Measurements from ENCODE around the gene RAMP1. TPM values are rescaled to one million over a fixed set of nuclear protein-coding genes. Genes with fewer than 3 reads are reported as not detected.

RAMP1 gene
- total and polyA plus RNA-seq, 2 of the 4 experiments (the other 2 are of a cell fraction) = 15.8 to 77.1 TPM

DNA sequence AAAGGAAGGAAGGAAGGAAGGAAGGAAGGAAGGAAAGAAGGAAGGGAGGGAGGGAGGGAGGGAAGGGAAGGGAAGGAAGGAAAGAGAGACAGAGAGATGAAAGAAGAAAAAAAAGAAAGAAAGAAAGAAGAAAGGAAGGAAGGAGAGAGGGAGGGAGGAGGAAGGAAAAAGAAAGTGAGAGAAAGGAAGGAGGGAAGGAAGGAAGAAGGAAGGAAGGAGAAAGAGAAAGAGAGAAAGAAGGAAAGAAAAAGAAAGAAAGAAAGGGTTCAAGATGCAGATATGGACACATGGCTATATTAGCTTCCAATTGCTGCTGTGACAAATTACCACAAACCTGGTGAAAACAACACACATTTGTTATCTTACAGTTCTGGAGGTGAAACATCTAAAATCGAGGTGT lies 87.0 kb downstream of the RAMP1 start:
- H3K4me3 ChIP-seq (ENCODE audit: insufficient read depth, low read depth, low read length) = no peak overlapping the region
- H2BK20ac ChIP-seq (ENCODE audit: low read depth, low read length) = no peak overlapping the region
- H2AK5ac ChIP-seq (ENCODE audit: low read depth, low read length) = no peak overlapping the region
- ChIA-PET POLR2A (ENCODE audit: unreplicated experiment) (no interaction called here), CTCF (no interaction called here)
- no peak overlapping the region for H4K91ac ChIP-seq (ENCODE audit: insufficient read depth, low read depth, low read length)
- DNase-seq = no peak
- H4K20me1 ChIP-seq (ENCODE audit: insufficient read depth, low read length) = no peaks in the 10 kb centered on the region; the same call in 1 of the 2 replicates
- no peak overlapping the region for H2BK5ac ChIP-seq (ENCODE audit: low read depth, low read length, poor library complexity, severe bottlenecking)
- in situ Hi-C loops (cut with MboI; ENCODE audit: low sequenced_read_pairs) = no loop called here
- dilution Hi-C loops (cut with HindIII; ENCODE audit: low sequenced_read_pairs, unreplicated experiment) = no loop called here
- H3K4me2 ChIP-seq (ENCODE audit: low read depth, low read length) = no peak overlapping the region
- H3K23ac ChIP-seq (ENCODE audit: low read depth, low read length) = no peak overlapping the region
- peaks cover 13% of the 10 kb centered on the region for H3K9me3 ChIP-seq (ENCODE audit: control insufficient read depth, insufficient read depth, low read length)
- H2BK15ac ChIP-seq (ENCODE audit: low read depth, low read length) = no peak overlapping the region
- TF ChIP-seq, protein P1, sequence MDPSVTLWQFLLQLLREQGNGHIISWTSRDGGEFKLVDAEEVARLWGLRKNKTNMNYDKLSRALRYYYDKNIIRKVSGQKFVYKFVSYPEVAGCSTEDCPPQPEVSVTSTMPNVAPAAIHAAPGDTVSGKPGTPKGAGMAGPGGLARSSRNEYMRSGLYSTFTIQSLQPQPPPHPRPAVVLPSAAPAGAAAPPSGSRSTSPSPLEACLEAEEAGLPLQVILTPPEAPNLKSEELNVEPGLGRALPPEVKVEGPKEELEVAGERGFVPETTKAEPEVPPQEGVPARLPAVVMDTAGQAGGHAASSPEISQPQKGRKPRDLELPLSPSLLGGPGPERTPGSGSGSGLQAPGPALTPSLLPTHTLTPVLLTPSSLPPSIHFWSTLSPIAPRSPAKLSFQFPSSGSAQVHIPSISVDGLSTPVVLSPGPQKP (IDR thresholded peaks at IDR 0.05; ENCODE audit: borderline replicate concordance, low read depth, low read length) = no peak
- TF ChIP-seq CHD1 (IDR thresholded peaks at IDR 0.05; ENCODE audit: low read depth, low read length) (no peak), SMC3 (IDR thresholded peaks at IDR 0.05; ENCODE audit: low read depth, low read length) (no peak), BHLHE40 (IDR thresholded peaks at IDR 0.05; ENCODE audit: low read depth, low read length) (no peak), CEBPB (IDR thresholded peaks at IDR 0.05; ENCODE audit: low read depth, low read length) (no peak), FOS (IDR thresholded peaks at IDR 0.05; ENCODE audit: low read depth, low read length) (no peak), RAD21 (IDR thresholded peaks at IDR 0.05; ENCODE audit: low read length) (no peak), RCOR1 (IDR thresholded peaks at IDR 0.05; ENCODE audit: insufficient replicate concordance, low read length) (no peak), RFX5 (IDR thresholded peaks at IDR 0.05; ENCODE audit: low read depth, low read length) (no peak), MAFK (IDR thresholded peaks at IDR 0.05; ENCODE audit: low read depth, low read length) (no peak), MXI1 (IDR thresholded peaks at IDR 0.05; ENCODE audit: borderline replicate concordance, low read depth, low read length) (no peak), MAZ (IDR thresholded peaks at IDR 0.05; ENCODE audit: borderline replicate concordance, low read depth, low read length) (no peak), POLR2A (IDR thresholded peaks at IDR 0.05; ENCODE audit: low read depth, low read length) (no peak), NFE2L2 (IDR thresholded peaks at IDR 0.05; ENCODE audit: low read depth, low read length) (no peak)
- TF ChIP-seq, protein P2, sequence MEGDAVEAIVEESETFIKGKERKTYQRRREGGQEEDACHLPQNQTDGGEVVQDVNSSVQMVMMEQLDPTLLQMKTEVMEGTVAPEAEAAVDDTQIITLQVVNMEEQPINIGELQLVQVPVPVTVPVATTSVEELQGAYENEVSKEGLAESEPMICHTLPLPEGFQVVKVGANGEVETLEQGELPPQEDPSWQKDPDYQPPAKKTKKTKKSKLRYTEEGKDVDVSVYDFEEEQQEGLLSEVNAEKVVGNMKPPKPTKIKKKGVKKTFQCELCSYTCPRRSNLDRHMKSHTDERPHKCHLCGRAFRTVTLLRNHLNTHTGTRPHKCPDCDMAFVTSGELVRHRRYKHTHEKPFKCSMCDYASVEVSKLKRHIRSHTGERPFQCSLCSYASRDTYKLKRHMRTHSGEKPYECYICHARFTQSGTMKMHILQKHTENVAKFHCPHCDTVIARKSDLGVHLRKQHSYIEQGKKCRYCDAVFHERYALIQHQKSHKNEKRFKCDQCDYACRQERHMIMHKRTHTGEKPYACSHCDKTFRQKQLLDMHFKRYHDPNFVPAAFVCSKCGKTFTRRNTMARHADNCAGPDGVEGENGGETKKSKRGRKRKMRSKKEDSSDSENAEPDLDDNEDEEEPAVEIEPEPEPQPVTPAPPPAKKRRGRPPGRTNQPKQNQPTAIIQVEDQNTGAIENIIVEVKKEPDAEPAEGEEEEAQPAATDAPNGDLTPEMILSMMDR (conservative IDR thresholded peaks at IDR 0.05; ENCODE audit: low read depth, low read length) = no peak
- TF ChIP-seq, protein P3, sequence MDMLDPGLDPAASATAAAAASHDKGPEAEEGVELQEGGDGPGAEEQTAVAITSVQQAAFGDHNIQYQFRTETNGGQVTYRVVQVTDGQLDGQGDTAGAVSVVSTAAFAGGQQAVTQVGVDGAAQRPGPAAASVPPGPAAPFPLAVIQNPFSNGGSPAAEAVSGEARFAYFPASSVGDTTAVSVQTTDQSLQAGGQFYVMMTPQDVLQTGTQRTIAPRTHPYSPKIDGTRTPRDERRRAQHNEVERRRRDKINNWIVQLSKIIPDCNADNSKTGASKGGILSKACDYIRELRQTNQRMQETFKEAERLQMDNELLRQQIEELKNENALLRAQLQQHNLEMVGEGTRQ (IDR thresholded peaks at IDR 0.05; ENCODE audit: low read depth, low read length) = no peak
- no peak overlapping the region for H4K8ac ChIP-seq (ENCODE audit: low read depth in 2 of 2, low read length in 2 of 2)
- H3K27me3 ChIP-seq (ENCODE audit: control insufficient read depth, insufficient read depth, low read length) = no peaks in the 10 kb centered on the region
- no peaks in the 10 kb centered on the region for H3K36me3 ChIP-seq (ENCODE audit: control insufficient read depth, insufficient read depth, low read length)
- H2AK9ac ChIP-seq (replicated peaks; ENCODE audit: low read depth, low read length, poor library complexity) = no peak overlapping the region
- H3K9me1 ChIP-seq (ENCODE audit: insufficient read depth, low read length) = peaks cover 7% of the 10 kb centered on the region; the same call in 1 of the 2 replicates
- 50% methylated on average over 1 of the region's 1 CpG; no CpG with 5 or more reads in 1 of the 2 experiments for WGBS, 2 experiments (ENCODE audit: extremely low coverage in 2 of 2, insufficient read length in 1 of 2)
- no peak overlapping the region for H3K27ac ChIP-seq (ENCODE audit: insufficient read depth, low read length)
- no peak for ATAC-seq (ENCODE audit: low read depth)
- no peak overlapping the region for H3K9ac ChIP-seq (ENCODE audit: low read depth, low read length)
- H3K56ac ChIP-seq (ENCODE audit: extremely low read depth, insufficient read depth, low read length) = no peak overlapping the region
- peaks cover 1% of the 10 kb centered on the region; the same call in 1 of the 2 replicates for H3K4me1 ChIP-seq (ENCODE audit: control insufficient read depth, insufficient read depth, low read length)
- no TSS peak for BruUV-seq (replicated peaks)
- intact Hi-C loops (cut with micrococcal nuclease) = no loop called here
- H3K4ac ChIP-seq (ENCODE audit: low read depth, low read length) = no peak overlapping the region
- H2BK120ac ChIP-seq (ENCODE audit: low read depth, low read length) = no peak overlapping the region
- no peaks in the 10 kb centered on the region for H3K79me1 ChIP-seq (ENCODE audit: low read depth in 1 of 2, low read length in 2 of 2)
- no peak overlapping the region for H4K5ac ChIP-seq (ENCODE audit: low read depth, low read length)
- no peak overlapping the region for H3K14ac ChIP-seq (replicated peaks; ENCODE audit: low read depth, low read length)
- no peak overlapping the region for H3K18ac ChIP-seq (ENCODE audit: low read depth, low read length)
- H2AFZ ChIP-seq (replicated peaks; ENCODE audit: low read length, poor library complexity) = no peak overlapping the region
